Activated CD8-positive, alpha-beta memory T cell treated with anti-CD3 and anti-CD28 coated beads for 36 hours (primary cell): Measurements from ENCODE around the gene INSL4. TPM values are rescaled to one million over a fixed set of nuclear protein-coding genes. Genes with fewer than 3 reads are reported as not detected.

Experiments used
- CTCF ChIA-PET: fragments of 350-600 bp; sonication (Branson Sonifier 250); formaldehyde crosslinking; loops from one replicate; lab custom pipeline; 2021; ENCODE audit warnings: antibody characterized with exemption; lab: Charles Lee
- POLR2A ChIA-PET: fragments of 350-600 bp; sonication (Branson Sonifier 250); formaldehyde crosslinking; loops from one replicate; lab custom pipeline; 2021; ENCODE audit warnings: antibody characterized with exemption; lab: Charles Lee
- total RNA-seq, 2 experiments: library from RNA; stranded (reverse); gene quantifications; one replicate each; pipeline ENCODE4 v1.2.3, GENCODE V29; 2021

The INSL4 gene
- not detected for total RNA-seq

DNA sequence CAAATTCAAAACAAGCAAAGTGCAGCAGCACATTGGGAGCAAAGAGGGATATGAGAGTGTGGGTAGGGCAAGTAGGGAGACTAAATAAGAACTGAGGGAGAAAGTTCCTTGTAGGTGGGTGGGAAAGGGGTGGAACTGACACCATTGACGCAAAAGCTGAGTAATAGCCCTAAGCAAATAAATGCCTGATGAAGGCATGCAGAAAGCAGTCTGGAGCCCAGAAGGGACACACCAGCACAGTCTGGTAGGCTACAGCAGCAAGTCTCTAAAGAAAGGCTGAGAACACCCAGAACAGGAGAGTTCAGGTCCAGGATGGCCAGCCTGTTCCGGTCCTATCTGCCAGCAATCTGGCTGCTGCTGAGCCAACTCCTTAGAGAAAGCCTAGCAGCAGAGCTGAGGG, at the start of gene INSL4:
Gene INSL4, plus strand, starts transcription at position 208 of the 400 bp plus-strand sequence. Its CDS starts 105 bp downstream, at position 313.
- ChIA-PET POLR2A (no interaction called here), CTCF (no interaction called here)

DNA sequence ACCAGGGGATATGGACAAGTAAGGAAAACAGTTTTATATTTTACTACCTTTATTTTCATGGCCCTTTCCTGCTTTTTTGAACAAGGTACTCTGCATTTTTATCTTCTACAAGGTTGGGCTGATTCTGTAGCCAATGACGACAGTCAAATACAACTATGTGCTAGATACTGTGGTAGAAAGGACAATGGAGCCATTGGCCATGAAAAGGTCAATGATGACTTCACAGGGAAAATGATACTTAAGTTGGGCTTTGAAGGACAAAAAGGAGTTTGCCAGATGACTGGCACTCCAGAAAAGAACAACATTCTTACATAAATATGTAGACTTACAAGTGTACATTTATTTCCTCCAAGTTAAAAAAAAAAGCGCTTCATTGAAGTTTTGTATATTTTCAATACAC, 46.4 kb upstream of the INSL4 start:
- ChIA-PET CTCF (interaction anchor here (0.6 to 2.1 kb wide), 2 partner anchors 238 to 331 kb away, joined by 3 to 15 read pairs; no protein-coding TSS in a partner anchor), POLR2A (no interaction called here)

DNA sequence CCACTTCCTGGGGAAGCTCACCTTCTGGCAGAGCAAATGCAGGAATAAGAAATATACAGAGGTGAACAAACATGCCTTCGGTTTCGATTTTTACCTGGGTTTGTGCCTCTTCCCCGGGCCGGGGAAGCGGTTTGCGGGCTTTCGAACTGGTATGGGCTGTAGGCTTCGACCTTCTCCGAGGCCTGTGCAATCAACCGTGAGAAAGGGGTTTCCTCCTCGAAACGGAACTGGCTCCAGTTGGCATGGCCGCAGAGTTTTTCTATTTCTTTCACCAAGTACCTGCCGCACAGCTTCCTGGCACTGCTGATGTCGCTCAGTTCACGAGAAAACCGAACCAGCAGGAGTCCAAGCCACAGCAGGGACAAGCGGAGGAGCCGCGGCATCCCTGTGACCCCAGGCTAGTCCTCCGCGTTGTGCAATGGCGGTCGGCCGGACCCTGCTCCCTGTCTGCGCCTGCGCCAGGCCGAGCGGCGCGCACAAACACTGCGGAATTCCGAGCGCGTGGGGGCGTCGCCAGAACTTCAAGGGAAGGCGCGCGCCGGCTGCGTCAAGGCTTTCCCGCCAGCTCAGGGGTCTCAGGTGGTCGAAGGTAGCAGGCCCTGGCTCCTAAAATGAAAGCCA, 45.9 kb upstream of the INSL4 start, which contains the start of gene INSL6:
Gene INSL6, minus strand, starts transcription at position 420 of the 621 bp plus-strand sequence. Its CDS starts 37 bp downstream, at position 383.
- ChIA-PET CTCF (interaction anchor here (0.6 to 2.1 kb wide), 7 partner anchors 237 to 649 kb away, joined by 3 to 15 read pairs (median 4); partner anchors contain the start of gene CD274), POLR2A (no interaction called here)

DNA sequence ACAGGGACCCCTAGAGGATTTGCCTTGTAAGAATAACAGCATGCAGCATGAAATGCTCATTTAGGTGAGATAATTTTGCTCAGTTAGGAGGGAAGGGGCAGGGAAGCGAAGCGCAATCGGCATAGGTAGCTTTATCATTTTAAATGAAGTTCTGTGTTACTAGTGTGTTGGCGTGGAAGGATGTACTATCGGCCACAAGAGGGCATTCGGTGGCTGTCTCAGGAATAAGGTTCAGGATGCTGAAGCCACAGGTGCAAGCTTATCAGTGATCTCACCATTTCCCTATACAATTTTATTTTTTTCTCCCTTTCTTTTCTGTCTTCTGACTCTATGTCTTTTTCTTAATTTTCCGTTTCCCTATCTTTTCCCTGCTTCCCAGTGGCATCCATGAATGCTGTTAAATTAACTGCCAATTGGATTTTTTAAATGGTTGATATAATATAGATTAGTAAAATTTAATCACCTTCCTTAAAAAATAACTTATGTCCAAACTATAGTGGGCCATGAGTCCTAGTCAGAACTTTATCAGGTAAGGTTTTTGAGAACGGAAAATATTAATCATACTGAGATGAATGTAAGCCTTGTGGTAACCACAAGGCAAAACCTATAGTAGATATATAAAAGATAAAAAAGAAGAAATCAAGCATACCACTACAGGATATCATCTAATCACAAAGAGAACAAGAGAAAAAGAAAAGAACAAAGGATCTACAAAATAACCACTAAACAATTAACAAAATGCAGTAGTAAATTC, 44.6 kb upstream of the INSL4 start:
- CTCF ChIA-PET, result interaction anchor here (0.6 to 2.1 kb wide), 14 partner anchors 82 to 648 kb away, joined by 3 to 15 read pairs (median 4); partner anchors contain the start of gene CD274
- POLR2A ChIA-PET, result interaction anchor here (0.5 kb wide), 1 partner anchor 249 kb away, joined by 3 read pairs; no protein-coding TSS in a partner anchor

DNA sequence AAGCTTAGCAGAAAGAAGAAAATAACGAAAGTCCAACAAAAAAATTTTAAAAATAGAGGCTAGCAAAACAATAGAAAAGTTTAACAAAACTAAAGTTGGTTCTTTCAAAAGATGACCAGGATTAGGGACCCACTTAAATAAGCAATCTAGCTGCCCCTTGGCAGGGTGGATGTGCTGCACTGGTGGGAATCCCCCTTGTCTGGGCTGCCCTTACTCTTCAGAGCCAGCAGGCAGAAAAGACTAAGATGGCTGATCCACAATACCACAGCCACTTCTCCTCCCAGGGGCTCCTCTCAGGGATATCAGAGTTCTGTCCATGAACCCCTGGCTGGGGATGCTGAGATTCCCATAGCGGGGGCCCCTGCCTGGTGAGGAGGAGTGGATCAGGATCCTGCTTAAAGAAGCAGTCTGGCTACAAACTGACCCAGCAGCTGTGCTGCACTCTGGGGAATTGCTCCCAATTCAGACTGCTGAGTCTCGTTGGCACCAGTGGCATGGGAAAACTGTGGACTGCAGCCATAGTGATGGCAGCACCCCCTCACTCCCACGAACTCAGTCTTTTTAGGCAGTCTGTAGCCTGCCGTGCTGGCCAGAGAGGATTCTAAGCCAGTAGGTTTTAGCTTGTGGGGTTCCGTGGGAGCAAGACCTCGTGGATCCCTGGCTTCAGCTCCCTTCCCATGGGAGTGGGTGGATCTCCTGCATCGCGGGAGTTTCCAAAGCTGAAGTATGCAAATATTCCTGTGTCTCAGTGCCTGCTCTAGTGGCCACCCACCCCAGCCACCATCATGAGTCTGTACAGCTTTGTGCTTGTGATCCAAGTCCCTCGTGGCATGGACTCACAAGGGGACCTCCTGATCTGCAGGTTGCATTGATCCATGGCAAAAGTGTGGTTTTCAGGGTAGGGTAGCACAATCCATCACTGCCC, 42.9 kb upstream of the INSL4 start:
- POLR2A ChIA-PET, result no interaction called here
- CTCF ChIA-PET, result interaction anchor here (1.0 kb wide), 1 partner anchor 412 kb away, joined by 6 read pairs; no protein-coding TSS in a partner anchor

DNA sequence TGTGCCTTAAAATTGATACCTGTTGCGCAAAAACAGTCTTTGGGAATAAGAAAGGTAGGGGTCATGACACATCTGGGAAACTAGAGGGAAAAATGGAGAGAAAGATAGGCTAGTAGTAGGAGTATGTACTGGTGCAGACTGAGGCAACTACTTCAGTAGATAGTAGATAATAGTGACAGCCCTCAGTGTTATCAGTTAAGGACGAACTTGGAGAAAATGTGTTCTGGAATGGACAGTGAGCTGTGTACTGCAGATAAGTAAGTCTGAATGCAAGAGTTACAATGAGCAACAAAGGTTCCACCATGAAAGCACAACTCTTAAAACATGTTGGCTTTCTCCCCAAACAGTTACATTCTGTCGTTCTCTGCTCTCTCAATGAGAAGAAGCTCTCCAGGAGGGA, 39.2 kb upstream of the INSL4 start:
- ChIA-PET CTCF (no interaction called here), POLR2A (no interaction called here)

DNA sequence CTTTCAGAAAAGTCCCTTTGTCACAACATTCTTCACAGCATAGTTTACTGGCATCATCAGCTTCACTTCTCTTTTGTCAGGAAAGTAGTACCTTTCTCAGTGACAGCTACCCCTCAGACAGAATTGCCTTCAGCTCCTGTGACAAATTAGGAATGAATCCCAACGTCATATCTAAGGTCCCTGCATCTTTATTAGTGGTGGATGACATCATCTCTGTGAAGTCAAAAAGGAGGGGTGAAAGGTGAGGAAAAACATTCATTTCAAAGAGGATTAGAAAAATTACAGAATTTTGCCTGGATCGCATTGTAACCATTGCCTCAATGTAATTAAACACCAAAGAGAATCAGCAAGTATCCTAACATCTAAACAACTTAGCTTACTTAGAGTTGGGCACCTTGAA, 37.9 kb upstream of the INSL4 start:
- CTCF ChIA-PET, result no interaction called here
- POLR2A ChIA-PET, result no interaction called here

DNA sequence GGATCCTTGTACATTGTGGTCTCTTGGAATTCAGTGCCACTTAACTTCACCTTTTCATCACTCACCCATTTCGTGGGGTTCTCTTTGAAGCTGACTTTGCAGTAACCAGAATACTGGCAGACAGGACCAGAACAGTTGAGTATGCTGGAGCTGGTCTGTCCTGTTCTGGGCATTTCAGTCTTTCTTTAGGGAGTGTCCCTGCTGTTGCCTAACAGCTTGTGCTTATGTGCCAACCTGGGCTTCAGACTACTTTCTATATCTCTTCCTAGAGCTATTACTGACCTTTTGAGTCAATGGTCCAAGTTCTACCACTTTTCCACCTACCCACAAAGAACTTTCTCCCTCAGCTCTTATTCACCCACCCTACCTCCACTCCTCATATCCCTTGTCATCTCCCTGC, 35.8 kb upstream of the INSL4 start:
- ChIA-PET POLR2A (no interaction called here), CTCF (no interaction called here)

DNA sequence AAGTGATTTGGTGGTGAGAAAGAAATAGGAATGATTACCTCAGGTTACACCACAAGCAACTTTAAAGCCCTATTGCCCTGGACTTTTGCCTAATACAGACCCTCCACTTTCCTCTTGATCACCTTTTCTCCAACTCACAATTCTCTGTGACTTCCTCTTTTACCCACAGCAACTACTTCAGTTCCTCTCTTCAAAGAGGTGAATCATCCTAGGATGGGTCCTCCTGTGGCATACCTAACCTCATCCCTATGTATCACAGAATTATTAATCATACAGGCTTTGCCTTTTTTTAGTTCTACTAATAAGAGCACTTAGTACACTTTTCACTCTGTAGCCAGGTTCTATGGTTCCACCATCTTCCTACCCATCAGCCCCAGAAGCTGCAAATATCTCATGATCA, 26.1 kb upstream of the INSL4 start:
- POLR2A ChIA-PET, result no interaction called here
- CTCF ChIA-PET, result no interaction called here

DNA sequence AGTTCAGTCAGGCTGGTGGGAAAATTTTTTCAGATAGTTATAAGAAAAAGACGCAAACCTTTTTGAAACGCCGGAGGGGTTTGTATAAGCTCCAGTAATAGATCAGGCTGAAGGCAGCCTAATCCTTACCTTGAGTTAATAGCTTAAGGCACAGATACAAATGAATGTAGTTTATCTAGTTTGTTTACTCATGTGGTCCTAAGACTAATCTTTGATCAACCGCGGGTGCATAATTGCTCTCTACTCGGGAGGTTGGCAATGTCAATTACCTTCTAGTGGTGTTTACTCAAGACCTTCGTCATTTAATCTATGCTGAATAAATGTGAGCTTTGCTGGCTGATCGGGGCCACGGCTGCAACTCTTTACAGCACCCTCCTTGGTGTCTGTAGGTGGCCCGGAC, 665 bp upstream of the INSL4 start:
- ChIA-PET POLR2A (no interaction called here), CTCF (no interaction called here)

DNA sequence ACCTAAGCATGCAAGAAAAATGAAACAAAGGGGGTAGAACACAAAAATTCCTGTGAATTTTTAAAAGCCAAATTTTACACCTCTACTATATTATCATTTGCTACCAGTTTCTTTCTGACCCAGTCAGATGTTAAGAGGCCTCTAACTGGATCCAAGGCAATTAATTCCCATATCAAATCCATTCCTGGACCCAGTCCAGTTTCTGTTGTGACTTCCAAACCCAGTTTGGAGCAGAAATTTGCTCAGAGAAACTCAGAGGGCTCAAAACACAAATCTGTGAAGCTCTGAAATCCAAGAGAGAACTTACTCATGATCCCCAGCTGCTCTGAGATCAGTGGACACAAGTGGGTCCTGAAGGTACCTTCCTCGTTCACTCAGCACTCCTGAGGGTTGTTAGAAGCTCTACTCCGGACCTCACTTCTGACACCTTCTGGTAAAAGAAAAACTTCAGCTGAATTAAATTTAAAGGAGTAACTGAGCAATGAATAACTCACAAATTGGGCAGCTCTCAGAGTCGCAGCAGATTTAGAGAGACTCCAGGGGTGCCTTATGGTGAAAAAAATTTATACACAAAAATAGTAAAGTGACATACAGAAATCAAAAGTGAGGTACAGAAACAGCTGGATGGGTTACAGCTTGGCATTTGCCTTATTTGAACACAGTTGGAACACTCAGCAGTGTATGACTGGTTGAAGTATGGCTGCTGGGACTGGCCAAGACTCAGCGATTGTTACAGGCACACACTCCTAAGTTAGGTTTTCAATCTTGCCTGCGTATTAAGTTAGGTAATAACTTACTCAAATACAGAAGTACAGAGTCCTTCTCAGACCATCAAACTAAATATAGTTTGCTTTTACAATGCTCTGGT, 32.4 kb downstream of the INSL4 start:
- CTCF ChIA-PET, result no interaction called here
- POLR2A ChIA-PET, result no interaction called here

DNA sequence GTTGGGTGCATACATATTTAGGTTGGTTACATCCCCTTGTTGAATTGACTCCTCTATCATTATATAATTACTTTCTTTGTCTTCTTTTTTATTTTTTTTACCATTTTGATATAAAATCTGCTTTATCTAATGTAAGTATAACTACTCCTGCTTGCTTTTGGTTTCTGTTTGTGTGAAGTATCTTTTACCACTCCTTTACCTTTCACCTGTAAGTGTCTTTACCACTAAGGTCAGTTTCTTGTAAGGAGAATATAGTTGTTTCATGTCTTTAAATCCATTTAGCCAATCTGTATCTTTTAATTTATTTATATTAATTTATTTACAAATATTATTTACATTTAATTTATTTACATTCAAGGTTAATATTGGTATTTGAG, 33.0 kb downstream of the INSL4 start:
- ChIA-PET CTCF (no interaction called here), POLR2A (no interaction called here)

DNA sequence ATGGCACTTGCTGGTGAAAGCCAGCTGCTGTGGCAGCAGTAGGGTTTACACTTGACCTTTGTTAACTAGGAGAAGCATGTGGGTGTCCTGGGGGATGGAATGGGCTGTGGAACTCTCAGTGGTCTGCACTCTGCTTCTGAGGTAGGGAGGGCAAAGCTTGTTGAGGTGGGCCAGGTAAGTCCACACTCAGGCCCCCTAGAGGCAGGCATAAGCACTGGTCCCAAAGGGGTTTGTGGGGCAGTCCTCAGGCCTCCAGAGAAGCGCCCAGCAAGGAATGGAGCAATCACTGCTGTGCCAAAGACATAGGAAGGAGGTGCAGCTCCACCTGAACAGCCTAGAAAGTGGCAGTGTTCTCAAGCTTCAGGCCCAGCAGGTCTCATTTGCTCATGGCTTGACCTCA, 34.7 kb downstream of the INSL4 start:
- ChIA-PET CTCF (no interaction called here), POLR2A (no interaction called here)

DNA sequence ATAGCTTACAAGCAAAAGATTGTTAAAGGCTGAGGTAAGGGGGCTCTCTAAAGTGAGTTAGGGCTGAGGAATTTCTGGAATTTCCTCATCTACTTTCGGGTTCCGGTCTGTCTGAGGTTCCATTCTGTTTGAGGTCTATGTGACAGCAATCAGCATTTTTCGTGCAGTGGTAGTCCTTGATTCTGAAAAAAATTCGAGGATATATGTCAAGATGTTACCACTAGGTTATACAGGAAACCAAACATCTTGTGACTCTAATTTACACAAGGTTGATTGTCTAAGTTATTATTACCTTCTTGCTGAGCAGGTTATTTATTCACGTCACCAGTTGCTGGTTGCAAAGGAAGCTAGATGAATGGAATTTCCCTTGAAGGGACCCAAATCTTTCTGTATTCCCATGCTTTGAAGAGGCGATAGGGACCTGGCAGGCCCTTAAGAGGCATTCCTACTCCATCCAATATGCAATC, 38.1 kb downstream of the INSL4 start:
- CTCF ChIA-PET, result interaction anchor here (1.4 kb wide), 1 partner anchor 83 kb away, joined by 4 read pairs; no protein-coding TSS in a partner anchor

DNA sequence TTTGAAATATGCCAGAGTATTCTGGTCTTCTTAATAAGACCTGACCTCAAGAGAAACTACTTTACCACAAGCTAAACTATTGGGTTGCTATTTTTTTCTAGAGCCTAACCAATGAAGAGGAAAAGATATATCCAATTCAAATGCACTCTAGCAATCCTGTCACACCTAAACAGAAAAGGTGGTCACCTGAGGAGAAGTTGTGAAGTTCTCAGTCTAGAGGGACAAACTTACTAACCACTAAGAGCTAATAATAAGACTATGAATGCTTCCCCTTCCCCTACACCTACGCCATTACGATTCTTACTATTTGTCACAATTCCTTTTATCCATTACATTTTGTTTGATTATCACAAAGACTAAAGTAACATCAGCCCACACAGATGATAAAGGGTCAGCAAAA, 43.6 kb downstream of the INSL4 start:
- ChIA-PET CTCF (no interaction called here), POLR2A (no interaction called here)

More for the DNA sequence above, 38.1 kb downstream of the INSL4 start:
- POLR2A ChIA-PET, result no interaction called here

DNA sequence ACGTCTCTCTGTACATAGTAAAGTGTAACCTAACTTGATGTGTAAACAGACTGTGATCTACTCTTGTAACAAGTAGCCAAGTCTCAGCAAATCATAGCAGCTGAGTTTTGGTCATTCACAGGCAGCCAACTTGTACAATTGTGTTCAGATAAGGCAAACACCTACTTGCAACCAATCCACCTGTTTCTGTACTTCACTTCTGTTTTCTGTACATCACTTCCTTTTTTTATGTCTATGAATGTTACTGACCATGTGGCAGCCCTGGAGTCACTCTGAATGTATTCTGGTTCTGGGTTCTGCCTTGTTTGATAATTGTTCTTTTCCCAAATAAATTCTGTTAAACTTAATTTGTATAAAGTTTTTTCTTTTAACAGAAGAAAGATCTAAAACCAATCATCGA, 47.3 kb downstream of the INSL4 start:
- CTCF ChIA-PET, result no interaction called here
- POLR2A ChIA-PET, result no interaction called here
